Calu3 (cell line): ENCODE measurements around the gene ADORA2B. TPM values are rescaled to one million over a fixed set of nuclear protein-coding genes. Genes with fewer than 3 reads are reported as not detected.

Experiments
- BruUV-seq: library from RNA; stranded (reverse); fragments of 400-500 nt; replicated peaks from 2 replicates; lab custom pipeline; 2021; lab: Mats Ljungman, UMichigan
- CTCF ChIA-PET: fragments of 300-600 bp; sonication (Branson Sonifier 250); formaldehyde crosslinking; loops from one replicate; lab custom pipeline; 2022; ENCODE audit warnings: antibody characterized with exemption; lab: Charles Lee
- DNase-seq: peaks from one replicate; pipeline ENCODE4 v3.0.0; 2022
- H3K27ac Mint-ChIP-seq: one replicate; pipeline ENCODE4 v1.8.0; 2022; ENCODE audit warnings: mixed read lengths; ENCODE audit not compliant: unreplicated experiment
- H3K27me3 Mint-ChIP-seq: one replicate; pipeline ENCODE4 v1.8.0; 2022; ENCODE audit warnings: mixed read lengths; ENCODE audit not compliant: unreplicated experiment
- H3K36me3 Mint-ChIP-seq: one replicate; pipeline ENCODE4 v1.8.0; 2022; ENCODE audit warnings: mild to moderate bottlenecking, moderate library complexity, mixed read lengths; ENCODE audit not compliant: insufficient read depth, unreplicated experiment
- H3K4me1 Mint-ChIP-seq: one replicate; pipeline ENCODE4 v1.8.0; 2022; ENCODE audit warnings: mild to moderate bottlenecking, low read depth, mixed read lengths; ENCODE audit not compliant: unreplicated experiment
- H3K4me3 Mint-ChIP-seq: one replicate; pipeline ENCODE4 v1.8.0; 2022; ENCODE audit warnings: mild to moderate bottlenecking, low read depth, moderate library complexity, mixed read lengths; ENCODE audit not compliant: unreplicated experiment
- H3K9me3 Mint-ChIP-seq: one replicate; pipeline ENCODE4 v1.8.0; 2022; ENCODE audit warnings: low read depth, mixed read lengths; ENCODE audit not compliant: unreplicated experiment
- CTCF ChIP-seq: fragments of 200-600 bp; IDR thresholded peaks from one replicate; pipeline ENCODE4 v1.8.0; 2022; ENCODE audit warnings: antibody characterized with exemption; ENCODE audit not compliant: unreplicated experiment
- intact Hi-C: fragments of 100-400 bp; cut with micrococcal nuclease; formaldehyde crosslinking; loops from one replicate; pipeline ENCODE4 v1.10.0; 2022; ENCODE audit not compliant: unreplicated experiment
- total RNA-seq: library from RNA; stranded (reverse); gene quantifications from 2 replicates; pipeline ENCODE4 v1.2.3, GENCODE V29; 2022

ADORA2B gene
- total RNA-seq, 1 experiment from 2014 or later = 12.6 TPM

DNA sequence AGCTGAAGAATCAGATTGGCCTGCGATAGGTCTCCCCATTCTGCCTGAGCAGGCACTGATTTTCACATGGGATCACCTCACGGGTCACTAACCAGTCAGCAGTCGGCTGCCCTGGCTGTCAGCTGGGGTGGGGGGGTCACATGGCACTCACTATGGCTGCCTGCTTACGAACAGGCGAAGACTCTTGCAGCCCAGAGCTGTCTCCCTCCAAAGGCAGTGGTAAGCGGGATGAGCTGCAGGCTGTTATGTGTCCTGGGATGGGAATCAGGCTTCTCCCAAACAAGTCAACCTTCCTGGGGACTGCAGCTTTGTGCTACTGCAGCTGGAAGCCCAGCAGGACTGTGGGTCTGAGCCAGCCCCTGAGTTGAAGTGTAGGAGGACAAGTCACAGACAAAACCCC lies 29.0 kb upstream of the ADORA2B start:
- H3K27ac Mint-ChIP-seq = no peak overlapping the region
- CTCF ChIA-PET = no interaction called here
- no peak overlapping the region for H3K4me3 Mint-ChIP-seq
- peaks cover 5% of the 10 kb centered on the region for H3K36me3 Mint-ChIP-seq
- no TSS peak for BruUV-seq
- H3K9me3 Mint-ChIP-seq = no peaks in the 10 kb centered on the region
- DNase-seq = no peak
- no peak for TF ChIP-seq CTCF
- no peaks in the 10 kb centered on the region for H3K4me1 Mint-ChIP-seq
- intact Hi-C loops = no loop called here
- no peaks in the 10 kb centered on the region for H3K27me3 Mint-ChIP-seq

GRCh38 chr17:15917021-15917437 lies 27.9 kb upstream of the ADORA2B start:
- BruUV-seq = no TSS peak
- Mint-ChIP-seq H3K4me3 (no peak overlapping the region), H3K27me3 (no peaks in the 10 kb centered on the region), H3K27ac (no peak overlapping the region), H3K9me3 (no peaks in the 10 kb centered on the region), H3K36me3 (peaks cover 8% of the 10 kb centered on the region), H3K4me1 (no peaks in the 10 kb centered on the region)
- CTCF ChIA-PET = no interaction called here
- intact Hi-C loops = no loop called here
- TF ChIP-seq CTCF = no peak
- no peak for DNase-seq

DNA sequence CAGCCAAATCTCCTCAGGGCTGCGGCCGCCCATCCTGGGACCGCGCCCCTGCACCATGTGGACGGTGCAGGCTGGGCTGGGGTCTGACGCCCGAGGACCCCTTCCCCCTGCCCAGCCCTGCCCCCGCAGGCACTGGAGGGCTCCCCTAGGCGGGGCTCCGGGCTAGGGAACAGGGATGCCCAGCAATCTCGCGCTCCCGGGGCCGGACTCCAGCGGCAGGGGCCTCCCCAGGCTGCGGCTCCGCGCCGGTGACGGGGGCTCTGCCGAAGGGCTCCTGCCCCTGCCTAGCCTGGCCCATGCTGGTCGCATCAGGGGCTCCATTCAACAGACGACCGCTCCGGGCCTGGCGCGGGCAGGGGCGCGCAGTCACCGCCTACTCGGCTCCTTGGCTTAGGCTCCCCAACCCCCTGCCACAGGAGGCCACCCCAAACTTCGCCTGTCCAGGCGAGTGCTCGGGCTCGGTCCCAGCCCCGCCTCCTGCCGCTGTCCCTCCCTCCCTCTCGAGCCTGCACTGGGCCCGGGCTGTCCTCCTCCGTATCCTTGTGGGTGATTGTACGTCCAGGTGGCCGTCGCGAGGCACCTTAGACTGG lies 27.4 kb upstream of the ADORA2B start:
- intact Hi-C loops = no loop called here
- Mint-ChIP-seq H3K27me3 (no peaks in the 10 kb centered on the region), H3K4me1 (no peaks in the 10 kb centered on the region), H3K36me3 (peaks cover 8% of the 10 kb centered on the region), H3K9me3 (no peaks in the 10 kb centered on the region), H3K27ac (no peak overlapping the region), H3K4me3 (no peak overlapping the region)
- CTCF ChIA-PET = no interaction called here
- DNase-seq = no peak
- BruUV-seq = no TSS peak
- no peak for TF ChIP-seq CTCF

DNA sequence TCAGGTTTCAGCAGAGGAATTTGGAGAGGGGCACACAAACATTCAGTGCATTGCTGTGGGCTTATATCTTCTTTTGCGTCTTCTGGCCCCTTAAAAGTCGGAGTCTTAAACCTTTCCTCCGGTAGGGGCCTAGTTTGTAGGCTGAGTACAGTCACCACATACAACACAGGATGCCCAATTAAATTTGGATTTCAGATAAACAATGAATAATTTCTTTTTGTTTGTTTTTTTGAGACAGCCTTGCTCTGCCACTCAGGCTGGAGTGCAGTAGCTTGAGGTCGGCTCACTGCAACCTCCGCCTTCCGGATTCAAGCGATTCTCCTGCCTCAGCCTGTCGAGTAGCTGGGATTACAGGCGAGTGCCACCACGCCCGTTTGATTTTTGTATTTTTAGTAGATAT lies 26.7 kb upstream of the ADORA2B start:
- intact Hi-C loops = no loop called here
- no TSS peak for BruUV-seq
- no peak for TF ChIP-seq CTCF
- Mint-ChIP-seq H3K4me3 (no peak overlapping the region), H3K27me3 (no peaks in the 10 kb centered on the region), H3K27ac (no peak overlapping the region), H3K9me3 (no peaks in the 10 kb centered on the region), H3K36me3 (peaks cover 8% of the 10 kb centered on the region), H3K4me1 (no peaks in the 10 kb centered on the region)
- DNase-seq = no peak
- CTCF ChIA-PET = no interaction called here
